ENCODE results near the gene ALKBH6.

Gene ALKBH6

DNA sequence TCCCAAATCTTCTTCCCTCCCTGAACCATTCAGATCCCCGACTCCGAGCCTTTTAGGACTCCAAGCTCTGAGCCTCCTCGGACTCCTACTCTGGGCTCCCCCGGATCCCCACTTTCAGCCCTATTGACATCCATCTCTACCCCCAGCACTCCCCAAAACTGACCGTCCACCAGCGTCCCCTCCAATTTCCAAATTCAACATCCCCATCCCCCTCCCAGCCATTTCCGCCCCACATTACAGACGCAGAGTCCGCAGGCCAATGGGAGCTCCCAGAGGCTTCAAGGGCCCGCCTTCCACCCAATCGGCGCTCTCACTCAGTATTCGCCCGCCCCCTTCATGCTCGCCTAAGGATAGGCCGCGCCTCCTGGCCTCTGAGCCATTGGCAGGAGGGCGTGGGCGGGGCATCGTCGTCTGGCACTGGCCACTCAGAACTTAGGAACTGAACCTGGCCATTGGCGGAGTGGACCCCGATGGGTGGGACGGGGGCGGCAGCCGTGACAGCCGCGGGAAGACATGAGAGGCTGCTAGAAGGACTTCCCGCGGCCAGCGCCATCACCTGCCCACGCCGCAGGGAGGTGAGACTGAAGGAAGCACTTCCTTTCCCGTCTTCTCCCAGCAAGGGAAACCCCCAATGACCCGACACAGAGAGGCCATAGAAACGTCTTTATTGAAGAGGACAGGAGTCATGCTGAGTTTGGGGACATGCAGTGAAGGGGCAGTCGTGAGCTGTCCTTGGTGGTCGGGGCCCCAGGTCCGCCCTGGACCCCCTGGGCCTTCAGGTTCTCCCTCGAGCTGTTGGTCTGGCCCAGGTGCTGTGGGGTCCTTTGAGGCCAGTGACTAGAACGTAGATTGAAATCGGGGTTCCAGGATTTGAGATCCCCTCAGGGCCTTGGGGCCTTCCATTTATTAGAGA, at the start of gene ALKBH6 (continued):
- TF ChIP-seq, protein P1, sequence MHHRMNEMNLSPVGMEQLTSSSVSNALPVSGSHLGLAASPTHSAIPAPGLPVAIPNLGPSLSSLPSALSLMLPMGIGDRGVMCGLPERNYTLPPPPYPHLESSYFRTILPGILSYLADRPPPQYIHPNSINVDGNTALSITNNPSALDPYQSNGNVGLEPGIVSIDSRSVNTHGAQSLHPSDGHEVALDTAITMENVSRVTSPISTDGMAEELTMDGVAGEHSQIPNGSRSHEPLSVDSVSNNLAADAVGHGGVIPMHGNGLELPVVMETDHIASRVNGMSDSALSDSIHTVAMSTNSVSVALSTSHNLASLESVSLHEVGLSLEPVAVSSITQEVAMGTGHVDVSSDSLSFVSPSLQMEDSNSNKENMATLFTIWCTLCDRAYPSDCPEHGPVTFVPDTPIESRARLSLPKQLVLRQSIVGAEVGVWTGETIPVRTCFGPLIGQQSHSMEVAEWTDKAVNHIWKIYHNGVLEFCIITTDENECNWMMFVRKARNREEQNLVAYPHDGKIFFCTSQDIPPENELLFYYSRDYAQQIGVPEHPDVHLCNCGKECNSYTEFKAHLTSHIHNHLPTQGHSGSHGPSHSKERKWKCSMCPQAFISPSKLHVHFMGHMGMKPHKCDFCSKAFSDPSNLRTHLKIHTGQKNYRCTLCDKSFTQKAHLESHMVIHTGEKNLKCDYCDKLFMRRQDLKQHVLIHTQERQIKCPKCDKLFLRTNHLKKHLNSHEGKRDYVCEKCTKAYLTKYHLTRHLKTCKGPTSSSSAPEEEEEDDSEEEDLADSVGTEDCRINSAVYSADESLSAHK (tag by site-specific recombination; IDR thresholded peaks at IDR 0.05) = peak; percentile 43; the same call in 1 of the 2 replicates
- TF ChIP-seq YY1 (tag by site-specific recombination; IDR thresholded peaks at IDR 0.05) = peak; percentile 91
- TF ChIP-seq ZNF639 (tag by site-specific recombination; IDR thresholded peaks at IDR 0.05) = peak; percentile 84
- peak; percentile 57; the same call in 1 of the 2 replicates for TF ChIP-seq IKZF3 (tag by site-specific recombination; IDR thresholded peaks at IDR 0.05)
- TF ChIP-seq BCL11A (tag by site-specific recombination; IDR thresholded peaks at IDR 0.05; ENCODE audit: low read depth) = peak; percentile 38; the same call in 1 of the 2 replicates
- TF ChIP-seq, protein P2, sequence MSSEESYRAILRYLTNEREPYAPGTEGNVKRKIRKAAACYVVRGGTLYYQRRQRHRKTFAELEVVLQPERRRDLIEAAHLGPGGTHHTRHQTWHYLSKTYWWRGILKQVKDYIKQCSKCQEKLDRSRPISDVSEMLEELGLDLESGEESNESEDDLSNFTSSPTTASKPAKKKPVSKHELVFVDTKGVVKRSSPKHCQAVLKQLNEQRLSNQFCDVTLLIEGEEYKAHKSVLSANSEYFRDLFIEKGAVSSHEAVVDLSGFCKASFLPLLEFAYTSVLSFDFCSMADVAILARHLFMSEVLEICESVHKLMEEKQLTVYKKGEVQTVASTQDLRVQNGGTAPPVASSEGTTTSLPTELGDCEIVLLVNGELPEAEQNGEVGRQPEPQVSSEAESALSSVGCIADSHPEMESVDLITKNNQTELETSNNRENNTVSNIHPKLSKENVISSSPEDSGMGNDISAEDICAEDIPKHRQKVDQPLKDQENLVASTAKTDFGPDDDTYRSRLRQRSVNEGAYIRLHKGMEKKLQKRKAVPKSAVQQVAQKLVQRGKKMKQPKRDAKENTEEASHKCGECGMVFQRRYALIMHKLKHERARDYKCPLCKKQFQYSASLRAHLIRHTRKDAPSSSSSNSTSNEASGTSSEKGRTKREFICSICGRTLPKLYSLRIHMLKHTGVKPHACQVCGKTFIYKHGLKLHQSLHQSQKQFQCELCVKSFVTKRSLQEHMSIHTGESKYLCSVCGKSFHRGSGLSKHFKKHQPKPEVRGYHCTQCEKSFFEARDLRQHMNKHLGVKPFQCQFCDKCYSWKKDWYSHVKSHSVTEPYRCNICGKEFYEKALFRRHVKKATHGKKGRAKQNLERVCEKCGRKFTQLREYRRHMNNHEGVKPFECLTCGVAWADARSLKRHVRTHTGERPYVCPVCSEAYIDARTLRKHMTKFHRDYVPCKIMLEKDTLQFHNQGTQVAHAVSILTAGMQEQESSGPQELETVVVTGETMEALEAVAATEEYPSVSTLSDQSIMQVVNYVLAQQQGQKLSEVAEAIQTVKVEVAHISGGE (tag by site-specific recombination; conservative IDR thresholded peaks at IDR 0.05; ENCODE audit: low read depth) = no peak
- 0 out of 2 replicates have a peak, but pooled peaks have one; percentile 26 for TF ChIP-seq OVOL3 (tag by site-specific recombination; IDR thresholded peaks at IDR 0.05)
- TF ChIP-seq ZNF747 (tag by site-specific recombination; IDR thresholded peaks at IDR 0.05) = no peak
- TF ChIP-seq YY2 (tag by site-specific recombination; IDR thresholded peaks at IDR 0.05) = peak; percentile 70; the same call in 1 of the 2 replicates
- TF ChIP-seq BCL11B (tag by site-specific recombination; IDR thresholded peaks at IDR 0.05; ENCODE audit: low read depth) = peak; percentile 92
- TF ChIP-seq ZNF843 (tag by site-specific recombination; IDR thresholded peaks at IDR 0.05) = peak; percentile 51; the same call in 1 of the 2 replicates
- peak; percentile 88 for TF ChIP-seq ZBTB17 (tag by site-specific recombination; IDR thresholded peaks at IDR 0.05)
- 0 out of 2 replicates have a peak, but pooled peaks have one; percentile 26 for TF ChIP-seq ZNF423 (tag by site-specific recombination; IDR thresholded peaks at IDR 0.05)
- TF ChIP-seq ZNF629 (tag by site-specific recombination; IDR thresholded peaks at IDR 0.05) = peak; percentile 71; the same call in 1 of the 2 replicates
- peak; percentile 69 for TF ChIP-seq ZBTB48 (tag by site-specific recombination; IDR thresholded peaks at IDR 0.05)
- TF ChIP-seq ZNF280C (tag by site-specific recombination; IDR thresholded peaks at IDR 0.05) = no peak
- TF ChIP-seq ZNF24 (tag by site-specific recombination; IDR thresholded peaks at IDR 0.05) = peak; percentile 75
- 0 out of 2 replicates have a peak, but pooled peaks have one; percentile 16 for TF ChIP-seq ZNF239 (tag by site-specific recombination; IDR thresholded peaks at IDR 0.05)
- TF ChIP-seq ZNF600 (tag by site-specific recombination; IDR thresholded peaks at IDR 0.05) = peak; percentile 97
- TF ChIP-seq ZNF324 (tag by site-specific recombination; IDR thresholded peaks at IDR 0.05) = peak; percentile 61; the same call in 1 of the 2 replicates
- TF ChIP-seq KLF7 (tag by site-specific recombination; IDR thresholded peaks at IDR 0.05; ENCODE audit: borderline replicate concordance) = peak; percentile 60; the same call in 1 of the 2 replicates
- TF ChIP-seq, protein P3, sequence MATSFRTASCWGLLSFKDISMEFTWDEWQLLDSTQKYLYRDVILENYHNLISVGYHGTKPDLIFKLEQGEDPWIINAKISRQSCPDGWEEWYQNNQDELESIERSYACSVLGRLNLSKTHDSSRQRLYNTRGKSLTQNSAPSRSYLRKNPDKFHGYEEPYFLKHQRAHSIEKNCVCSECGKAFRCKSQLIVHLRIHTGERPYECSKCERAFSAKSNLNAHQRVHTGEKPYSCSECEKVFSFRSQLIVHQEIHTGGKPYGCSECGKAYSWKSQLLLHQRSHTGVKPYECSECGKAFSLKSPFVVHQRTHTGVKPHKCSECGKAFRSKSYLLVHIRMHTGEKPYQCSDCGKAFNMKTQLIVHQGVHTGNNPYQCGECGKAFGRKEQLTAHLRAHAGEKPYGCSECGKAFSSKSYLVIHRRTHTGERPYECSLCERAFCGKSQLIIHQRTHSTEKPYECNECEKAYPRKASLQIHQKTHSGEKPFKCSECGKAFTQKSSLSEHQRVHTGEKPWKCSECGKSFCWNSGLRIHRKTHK (tag by site-specific recombination; IDR thresholded peaks at IDR 0.05) = no peak
- peak; percentile 67 for TF ChIP-seq ZNF501 (tag by site-specific recombination; IDR thresholded peaks at IDR 0.05)
- TF ChIP-seq ZNF366 (tag by site-specific recombination; conservative IDR thresholded peaks at IDR 0.05) = peak; percentile 64
- TF ChIP-seq HIC1 (tag by site-specific recombination; IDR thresholded peaks at IDR 0.05) = no peak

All from HEK293 (cell line).